ENCODE data around the gene ANKS6.

Gene ANKS6

DNA sequence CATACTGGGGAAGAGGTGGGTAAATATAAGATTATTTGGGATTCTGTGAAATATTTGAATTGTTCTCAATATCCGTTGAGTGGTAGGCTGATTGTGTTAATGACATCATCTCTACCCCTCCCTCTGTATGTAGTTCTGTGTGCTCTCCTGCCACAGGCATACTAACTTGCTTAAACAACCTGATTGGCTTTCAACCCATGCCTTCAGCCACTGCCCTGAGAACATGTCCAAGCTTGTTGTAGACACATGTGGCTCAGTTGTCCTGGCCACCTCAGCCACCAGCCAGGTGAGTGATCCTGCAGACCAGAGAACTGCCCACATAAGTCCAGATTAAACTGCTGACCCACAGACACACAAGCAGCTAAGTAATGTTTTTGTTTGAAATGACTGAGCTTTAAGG lies 31.1 kb downstream of the ANKS6 start:
- TF ChIP-seq, protein P1, sequence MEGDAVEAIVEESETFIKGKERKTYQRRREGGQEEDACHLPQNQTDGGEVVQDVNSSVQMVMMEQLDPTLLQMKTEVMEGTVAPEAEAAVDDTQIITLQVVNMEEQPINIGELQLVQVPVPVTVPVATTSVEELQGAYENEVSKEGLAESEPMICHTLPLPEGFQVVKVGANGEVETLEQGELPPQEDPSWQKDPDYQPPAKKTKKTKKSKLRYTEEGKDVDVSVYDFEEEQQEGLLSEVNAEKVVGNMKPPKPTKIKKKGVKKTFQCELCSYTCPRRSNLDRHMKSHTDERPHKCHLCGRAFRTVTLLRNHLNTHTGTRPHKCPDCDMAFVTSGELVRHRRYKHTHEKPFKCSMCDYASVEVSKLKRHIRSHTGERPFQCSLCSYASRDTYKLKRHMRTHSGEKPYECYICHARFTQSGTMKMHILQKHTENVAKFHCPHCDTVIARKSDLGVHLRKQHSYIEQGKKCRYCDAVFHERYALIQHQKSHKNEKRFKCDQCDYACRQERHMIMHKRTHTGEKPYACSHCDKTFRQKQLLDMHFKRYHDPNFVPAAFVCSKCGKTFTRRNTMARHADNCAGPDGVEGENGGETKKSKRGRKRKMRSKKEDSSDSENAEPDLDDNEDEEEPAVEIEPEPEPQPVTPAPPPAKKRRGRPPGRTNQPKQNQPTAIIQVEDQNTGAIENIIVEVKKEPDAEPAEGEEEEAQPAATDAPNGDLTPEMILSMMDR (IDR thresholded peaks at IDR 0.05; ENCODE audit: low read depth, low read length) = no peak
- no peak overlapping the region for H3K4me3 ChIP-seq (ENCODE audit: low read depth, low read length)

DNA sequence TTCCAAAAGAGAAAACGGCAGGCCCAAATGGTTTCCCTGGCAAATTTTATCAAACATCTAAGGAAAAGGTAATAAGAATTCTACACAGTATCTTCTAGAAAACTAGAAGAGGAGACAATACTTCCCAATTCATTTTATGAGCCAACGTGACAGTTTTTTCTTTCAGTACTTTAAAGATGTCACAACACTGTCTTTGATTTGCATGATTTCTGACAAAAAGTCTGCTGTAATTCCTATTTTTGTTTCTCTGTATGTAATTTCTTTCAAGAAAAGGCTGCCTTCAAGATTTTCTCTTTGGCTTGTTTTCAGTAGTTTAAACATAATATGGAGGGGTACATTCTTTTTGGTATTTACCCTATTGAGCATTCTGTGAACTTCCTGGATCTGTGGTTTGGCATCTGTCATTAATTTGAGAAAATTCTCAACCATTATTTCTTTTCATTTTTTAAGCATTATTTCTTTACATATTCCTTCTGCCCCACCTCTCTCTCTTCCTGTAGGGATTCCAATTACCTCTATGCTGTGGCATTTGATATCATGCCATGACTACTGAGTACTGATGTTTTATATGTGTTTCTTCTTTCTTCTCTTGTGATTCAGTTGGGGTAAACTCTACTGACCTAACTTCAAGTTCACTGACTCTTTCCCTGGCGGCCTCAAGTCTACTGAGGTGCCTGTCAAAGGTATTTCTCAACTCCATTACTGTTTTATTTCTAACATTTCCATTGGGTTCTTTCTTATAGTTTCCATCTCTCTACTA lies 32.2 kb downstream of the ANKS6 start:
- no peak overlapping the region for H3K4me3 ChIP-seq (ENCODE audit: low read depth, low read length)
- TF ChIP-seq, protein P1 (IDR thresholded peaks at IDR 0.05; ENCODE audit: low read depth, low read length) = no peak

DNA sequence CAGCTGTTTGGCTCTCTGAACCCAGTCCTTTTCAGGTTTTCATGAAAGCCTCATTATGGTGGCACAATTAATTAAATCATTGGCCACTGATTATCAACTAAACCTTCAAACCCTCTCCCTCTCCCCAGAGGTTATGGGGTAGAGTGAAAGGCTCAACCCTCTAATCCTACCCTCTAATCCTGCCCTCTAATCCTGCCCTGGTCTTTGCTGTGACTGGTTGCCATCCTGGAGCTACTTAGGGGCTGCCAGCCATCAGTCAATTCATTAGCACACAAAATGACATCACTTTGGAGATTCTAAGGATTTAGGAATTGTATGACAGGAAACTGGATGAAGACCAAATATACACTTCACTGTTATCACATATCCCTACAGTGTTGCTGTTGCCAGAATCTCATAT lies 36.1 kb downstream of the ANKS6 start:
- TF ChIP-seq, protein P1 (IDR thresholded peaks at IDR 0.05; ENCODE audit: low read depth, low read length) = no peak
- no peak overlapping the region for H3K4me3 ChIP-seq (ENCODE audit: low read depth, low read length)

DNA sequence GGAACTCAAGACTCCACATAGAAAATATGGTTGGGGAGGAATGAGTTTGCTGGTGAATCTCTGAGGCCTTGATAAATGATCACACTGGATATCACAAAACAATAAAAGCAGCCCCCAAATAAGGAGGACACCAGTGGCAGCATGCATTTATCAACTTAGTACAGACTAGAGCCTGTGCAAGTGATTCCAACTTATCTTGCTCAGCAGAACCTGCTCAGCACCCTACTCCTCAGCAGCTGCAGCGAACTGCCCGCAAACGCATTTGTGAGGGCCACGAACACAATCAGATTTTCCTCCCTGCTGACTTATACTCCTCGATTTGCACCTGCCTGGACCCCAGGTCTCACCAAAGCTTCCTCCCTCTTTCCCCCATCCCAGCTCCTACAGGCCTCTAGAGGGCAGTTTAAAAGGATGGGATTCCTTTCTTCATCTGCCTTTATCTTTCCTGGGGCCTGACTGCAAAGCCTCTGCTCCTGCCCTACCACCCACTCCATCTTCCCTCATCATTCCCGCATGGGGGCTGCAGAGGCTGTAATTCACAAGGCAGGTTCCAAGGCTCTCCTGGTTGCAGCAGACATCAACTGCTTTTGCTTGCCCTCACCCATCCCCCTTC lies 41.2 kb downstream of the ANKS6 start:
- H3K4me3 ChIP-seq (ENCODE audit: low read depth, low read length) = no peak overlapping the region
- TF ChIP-seq, protein P1 (IDR thresholded peaks at IDR 0.05; ENCODE audit: low read depth, low read length) = no peak

DNA sequence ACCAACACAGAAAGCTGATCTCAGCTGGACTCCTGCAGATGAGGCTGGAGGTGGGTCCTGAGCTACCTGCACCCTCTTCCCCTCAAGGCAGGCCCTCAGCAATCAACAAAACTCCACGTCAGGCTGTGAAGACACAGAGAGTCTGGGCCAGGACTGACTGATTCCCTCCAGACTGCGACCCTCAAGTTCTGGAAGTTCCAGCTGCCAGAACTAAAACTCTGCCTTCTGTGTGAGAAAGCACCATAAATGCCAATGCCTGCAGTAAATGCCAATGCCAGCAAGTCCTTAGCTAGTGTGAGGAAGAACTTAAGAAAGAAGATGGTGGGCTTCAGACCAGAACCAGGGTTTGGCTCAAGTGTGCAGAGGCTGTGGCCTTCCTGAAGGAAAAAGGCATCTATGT lies 45.1 kb downstream of the ANKS6 start:
- H3K4me3 ChIP-seq (ENCODE audit: low read depth, low read length) = no peak overlapping the region
- TF ChIP-seq, protein P1 (IDR thresholded peaks at IDR 0.05; ENCODE audit: low read depth, low read length) = no peak

DNA sequence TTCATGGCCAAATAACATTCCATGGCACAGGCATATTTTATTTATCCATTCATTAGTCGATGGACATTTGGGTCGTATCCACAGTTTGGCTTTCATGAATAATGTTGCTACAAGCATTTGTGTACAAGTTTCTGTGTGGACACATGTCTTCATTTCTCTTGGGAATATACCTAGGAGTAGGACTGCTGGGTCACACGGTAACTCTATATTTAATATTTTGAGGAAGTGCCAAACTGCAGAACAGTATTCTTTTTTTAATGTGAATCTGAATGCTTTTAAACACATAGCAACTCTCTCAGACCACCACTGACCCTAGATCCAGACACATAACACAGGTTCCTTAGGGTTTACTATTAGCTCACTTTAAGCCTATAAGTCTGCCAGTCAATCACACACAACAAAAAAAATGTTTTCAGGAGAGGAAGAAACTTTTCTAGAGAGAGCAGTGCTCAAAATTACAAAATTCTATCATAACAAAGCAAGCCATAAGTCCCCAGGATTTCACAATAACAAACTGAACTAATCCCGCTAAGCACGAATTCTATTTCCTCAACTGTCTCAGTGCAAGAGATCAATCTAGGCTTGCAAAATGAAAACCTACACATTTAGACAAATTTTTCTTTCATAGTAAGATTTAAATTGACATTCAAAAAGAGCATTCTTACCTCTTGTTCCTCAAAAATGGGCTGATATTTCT lies 45.8 kb downstream of the ANKS6 start:
- no peak overlapping the region for H3K4me3 ChIP-seq (ENCODE audit: low read depth, low read length)
- TF ChIP-seq, protein P1 (IDR thresholded peaks at IDR 0.05; ENCODE audit: low read depth, low read length) = no peak

DNA sequence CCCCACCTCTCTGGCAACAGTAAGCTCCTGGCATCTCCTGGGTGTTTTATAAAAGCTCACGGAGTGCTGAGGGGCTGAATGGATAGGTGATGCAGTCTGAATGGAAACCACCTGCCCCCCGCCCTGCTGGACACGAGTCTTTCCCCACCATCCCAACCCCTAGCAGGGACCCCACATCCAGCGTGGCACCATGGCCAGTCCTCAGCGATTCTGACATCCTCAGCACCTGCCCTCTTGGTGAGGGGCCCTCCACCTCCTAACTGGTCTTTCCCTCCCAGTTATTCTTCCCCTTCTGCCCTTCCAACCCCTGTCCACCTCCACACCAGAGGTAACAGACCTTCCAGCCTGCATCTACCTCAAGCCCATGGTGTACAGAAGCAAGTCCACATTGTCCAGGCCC lies 48.9 kb downstream of the ANKS6 start:
- H3K4me3 ChIP-seq (ENCODE audit: low read depth, low read length) = no peak overlapping the region
- TF ChIP-seq, protein P1 (IDR thresholded peaks at IDR 0.05; ENCODE audit: low read depth, low read length) = no peak
